ENCODE measurements around the gene SLC9A9. TPM values are rescaled to one million over a fixed set of nuclear protein-coding genes. Genes with fewer than 3 reads are reported as not detected.

Gene SLC9A9
- total RNA-seq, 4 donors from 2014 or later = 13.4 to 15.0 (median 14.4) TPM

DNA sequence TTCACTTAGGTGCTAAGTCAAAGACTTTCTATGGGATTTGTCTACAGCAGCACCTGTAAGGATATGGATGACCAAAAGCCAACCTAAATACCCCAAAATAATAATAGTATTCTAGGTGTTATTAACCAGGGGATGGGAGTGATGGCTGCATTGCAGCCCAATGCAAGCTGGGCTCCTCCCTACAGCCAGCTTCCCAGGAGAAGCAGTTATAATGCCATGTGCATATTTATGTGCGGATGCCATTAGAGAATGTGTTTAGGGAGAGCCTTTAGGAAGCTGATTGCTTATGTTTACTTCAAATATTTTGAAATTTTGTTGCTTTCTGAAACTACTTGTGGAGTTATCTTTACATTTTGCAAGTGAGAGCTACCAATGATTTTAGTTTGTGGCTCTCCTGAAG is 491.4 kb downstream of the SLC9A9 start:
- no peak overlapping the region for H3K27ac ChIP-seq (replicated peaks in 1 of 4)
- H3K36me3 ChIP-seq = no peaks in the 10 kb centered on the region
- no peak overlapping the region for H3K4me3 ChIP-seq
- TF ChIP-seq POLR2A (IDR thresholded peaks at IDR 0.05; ENCODE audit: low read depth) (no peak), POLR2AphosphoS5 (IDR thresholded peaks at IDR 0.05) (no peak), EP300 (IDR thresholded peaks at IDR 0.05) (no peak)
- TF ChIP-seq, protein P1, sequence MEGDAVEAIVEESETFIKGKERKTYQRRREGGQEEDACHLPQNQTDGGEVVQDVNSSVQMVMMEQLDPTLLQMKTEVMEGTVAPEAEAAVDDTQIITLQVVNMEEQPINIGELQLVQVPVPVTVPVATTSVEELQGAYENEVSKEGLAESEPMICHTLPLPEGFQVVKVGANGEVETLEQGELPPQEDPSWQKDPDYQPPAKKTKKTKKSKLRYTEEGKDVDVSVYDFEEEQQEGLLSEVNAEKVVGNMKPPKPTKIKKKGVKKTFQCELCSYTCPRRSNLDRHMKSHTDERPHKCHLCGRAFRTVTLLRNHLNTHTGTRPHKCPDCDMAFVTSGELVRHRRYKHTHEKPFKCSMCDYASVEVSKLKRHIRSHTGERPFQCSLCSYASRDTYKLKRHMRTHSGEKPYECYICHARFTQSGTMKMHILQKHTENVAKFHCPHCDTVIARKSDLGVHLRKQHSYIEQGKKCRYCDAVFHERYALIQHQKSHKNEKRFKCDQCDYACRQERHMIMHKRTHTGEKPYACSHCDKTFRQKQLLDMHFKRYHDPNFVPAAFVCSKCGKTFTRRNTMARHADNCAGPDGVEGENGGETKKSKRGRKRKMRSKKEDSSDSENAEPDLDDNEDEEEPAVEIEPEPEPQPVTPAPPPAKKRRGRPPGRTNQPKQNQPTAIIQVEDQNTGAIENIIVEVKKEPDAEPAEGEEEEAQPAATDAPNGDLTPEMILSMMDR (IDR thresholded peaks at IDR 0.05) = no peak
- intact Hi-C loops (cut with DNase I) = no loop called here
- no peaks in the 10 kb centered on the region for H3K27me3 ChIP-seq
- no peak for DNase-seq (ENCODE audit: extremely low spot score)
- 100% methylated on average over 1 of the region's 1 CpG for WGBS
- peaks cover 0 to 4% (median 1%) of the 10 kb centered on the region in 4 donors for H3K4me1 ChIP-seq
- H3K9me3 ChIP-seq = no peaks in the 10 kb centered on the region

DNA sequence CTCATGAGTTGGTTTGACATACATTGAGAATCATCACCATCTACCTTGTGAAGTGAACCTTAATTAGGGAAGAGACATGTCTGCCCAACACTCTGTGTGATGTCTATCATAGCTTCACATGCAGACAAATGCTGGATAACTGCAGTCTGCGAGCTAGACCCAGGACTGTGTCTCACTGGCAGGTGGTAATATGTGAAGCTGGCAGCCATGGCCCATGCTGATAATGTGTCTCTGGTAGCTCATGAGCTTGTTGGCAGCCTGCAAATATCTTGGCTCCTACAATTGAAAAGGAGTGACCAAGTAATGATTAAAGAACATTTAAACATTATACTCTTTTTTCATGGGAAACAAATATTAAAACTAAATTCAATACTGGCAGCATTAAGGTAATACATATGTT is 493.9 kb downstream of the SLC9A9 start:
- no peak for TF ChIP-seq EP300 (IDR thresholded peaks at IDR 0.05)
- TF ChIP-seq POLR2A (IDR thresholded peaks at IDR 0.05; ENCODE audit: low read depth) = no peak
- TF ChIP-seq, protein P1 (IDR thresholded peaks at IDR 0.05) = no peak
- intact Hi-C loops (cut with DNase I) = no loop called here

GRCh38 chr3:143352850-143353550 is 495.3 kb downstream of the SLC9A9 start:
- TF ChIP-seq, protein P1 (IDR thresholded peaks at IDR 0.05) = no peak
- TF ChIP-seq POLR2AphosphoS5 (IDR thresholded peaks at IDR 0.05) = no peak
- no peak for TF ChIP-seq EP300 (IDR thresholded peaks at IDR 0.05)
- intact Hi-C loops (cut with DNase I) = no loop called here
- no peaks in the 10 kb centered on the region for H3K27me3 ChIP-seq
- no peak overlapping the region for H3K27ac ChIP-seq (replicated peaks in 1 of 4)
- H3K9me3 ChIP-seq = no peaks in the 10 kb centered on the region
- no peak overlapping the region for H3K4me3 ChIP-seq
- H3K4me1 ChIP-seq = peaks cover 0 to 4% (median under 1%) of the 10 kb centered on the region in 4 donors
- no peak for DNase-seq (ENCODE audit: extremely low spot score)
- H3K36me3 ChIP-seq = no peaks in the 10 kb centered on the region
- WGBS = 86% methylated on average over 6 of the region's 6 CpGs

More for the DNA sequence above, 493.9 kb downstream of the SLC9A9 start:
- Histone ChIP-seq H3K36me3 (no peaks in the 10 kb centered on the region), H3K27ac (replicated peaks in 1 of 4) (no peak overlapping the region), H3K4me1 (peaks cover 0 to 4% (median 1%) of the 10 kb centered on the region in 4 donors), H3K4me3 (no peak overlapping the region), H3K9me3 (no peaks in the 10 kb centered on the region), H3K27me3 (no peaks in the 10 kb centered on the region)
- 89% methylated on average over 1 of the region's 1 CpG for WGBS
- DNase-seq (ENCODE audit: extremely low spot score) = no peak

GRCh38 chr3:143351895-143352608 is 496.2 kb downstream of the SLC9A9 start:
- no peak overlapping the region for H3K4me3 ChIP-seq
- 76% methylated on average over 4 of the region's 4 CpGs for WGBS
- H3K36me3 ChIP-seq = no peaks in the 10 kb centered on the region
- no peaks in the 10 kb centered on the region for H3K9me3 ChIP-seq
- TF ChIP-seq, protein P1 (IDR thresholded peaks at IDR 0.05) = no peak
- TF ChIP-seq POLR2AphosphoS5 (IDR thresholded peaks at IDR 0.05) = peak in 1 of 2 donors; percentile 23
- H3K4me1 ChIP-seq = peaks cover 0 to 4% (median 0%) of the 10 kb centered on the region in 4 donors
- intact Hi-C loops (cut with DNase I) = no loop called here
- no peak for DNase-seq (ENCODE audit: extremely low spot score)
- no peaks in the 10 kb centered on the region for H3K27me3 ChIP-seq
- H3K27ac ChIP-seq (replicated peaks in 1 of 4) = no peak overlapping the region

All from esophagus muscularis mucosa (tissue), 4 donors.